ENCODE measurements around the gene MYL11.

Gene MYL11

DNA sequence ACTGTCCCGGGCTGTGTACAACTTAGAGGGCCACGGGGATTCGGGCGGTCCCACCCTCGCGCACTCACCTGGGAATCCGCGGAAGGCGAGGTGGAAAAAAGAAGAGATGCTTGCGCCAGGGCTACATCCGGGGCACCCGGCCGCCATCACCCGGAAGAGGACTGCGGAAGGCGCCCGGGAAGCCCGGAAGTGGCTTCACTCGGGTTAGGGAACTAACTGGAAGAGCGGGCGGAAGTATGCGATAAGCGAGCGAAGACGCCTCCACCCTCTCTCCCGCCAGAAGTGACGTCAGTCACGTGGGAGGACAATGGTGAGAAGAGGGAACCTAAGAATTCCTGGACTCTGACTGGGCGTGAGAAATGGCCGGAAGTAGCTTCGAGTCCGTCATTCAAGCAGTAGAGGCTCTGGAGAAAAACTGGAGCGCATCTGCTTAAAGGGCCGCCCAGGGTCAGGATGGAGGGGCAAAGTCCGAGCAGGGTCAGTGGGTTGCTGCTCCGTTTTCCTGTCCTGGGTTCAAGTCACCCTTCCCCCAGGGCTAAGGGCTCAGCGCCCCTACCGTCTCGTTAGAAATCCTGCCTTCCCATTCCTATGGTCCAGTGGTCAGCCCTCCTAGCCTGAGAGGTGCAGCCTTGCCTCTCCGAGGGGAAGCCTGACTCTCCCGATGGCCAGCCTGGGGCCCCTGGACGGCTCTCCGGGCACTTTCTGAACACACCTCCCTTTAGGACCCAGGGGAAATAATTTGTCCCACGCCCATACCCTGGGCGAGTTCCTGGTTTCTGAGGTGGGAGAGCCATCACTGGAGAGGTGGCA, 19.3 kb upstream of the MYL11 start, which contains the start of gene CD2BP2 (continued):
- TF ChIP-seq, protein P1, sequence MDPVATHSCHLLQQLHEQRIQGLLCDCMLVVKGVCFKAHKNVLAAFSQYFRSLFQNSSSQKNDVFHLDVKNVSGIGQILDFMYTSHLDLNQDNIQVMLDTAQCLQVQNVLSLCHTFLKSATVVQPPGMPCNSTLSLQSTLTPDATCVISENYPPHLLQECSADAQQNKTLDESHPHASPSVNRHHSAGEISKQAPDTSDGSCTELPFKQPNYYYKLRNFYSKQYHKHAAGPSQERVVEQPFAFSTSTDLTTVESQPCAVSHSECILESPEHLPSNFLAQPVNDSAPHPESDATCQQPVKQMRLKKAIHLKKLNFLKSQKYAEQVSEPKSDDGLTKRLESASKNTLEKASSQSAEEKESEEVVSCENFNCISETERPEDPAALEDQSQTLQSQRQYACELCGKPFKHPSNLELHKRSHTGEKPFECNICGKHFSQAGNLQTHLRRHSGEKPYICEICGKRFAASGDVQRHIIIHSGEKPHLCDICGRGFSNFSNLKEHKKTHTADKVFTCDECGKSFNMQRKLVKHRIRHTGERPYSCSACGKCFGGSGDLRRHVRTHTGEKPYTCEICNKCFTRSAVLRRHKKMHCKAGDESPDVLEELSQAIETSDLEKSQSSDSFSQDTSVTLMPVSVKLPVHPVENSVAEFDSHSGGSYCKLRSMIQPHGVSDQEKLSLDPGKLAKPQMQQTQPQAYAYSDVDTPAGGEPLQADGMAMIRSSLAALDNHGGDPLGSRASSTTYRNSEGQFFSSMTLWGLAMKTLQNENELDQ (tag by site-specific recombination; IDR thresholded peaks at IDR 0.05; ENCODE audit: low read depth): no peak
- no peak for TF ChIP-seq ZNF114 (tag by site-specific recombination; IDR thresholded peaks at IDR 0.05)
- TF ChIP-seq TRIM28 (IDR thresholded peaks at IDR 0.05; ENCODE audit: borderline replicate concordance, low read length): peak; percentile 96
- TF ChIP-seq, protein P2, sequence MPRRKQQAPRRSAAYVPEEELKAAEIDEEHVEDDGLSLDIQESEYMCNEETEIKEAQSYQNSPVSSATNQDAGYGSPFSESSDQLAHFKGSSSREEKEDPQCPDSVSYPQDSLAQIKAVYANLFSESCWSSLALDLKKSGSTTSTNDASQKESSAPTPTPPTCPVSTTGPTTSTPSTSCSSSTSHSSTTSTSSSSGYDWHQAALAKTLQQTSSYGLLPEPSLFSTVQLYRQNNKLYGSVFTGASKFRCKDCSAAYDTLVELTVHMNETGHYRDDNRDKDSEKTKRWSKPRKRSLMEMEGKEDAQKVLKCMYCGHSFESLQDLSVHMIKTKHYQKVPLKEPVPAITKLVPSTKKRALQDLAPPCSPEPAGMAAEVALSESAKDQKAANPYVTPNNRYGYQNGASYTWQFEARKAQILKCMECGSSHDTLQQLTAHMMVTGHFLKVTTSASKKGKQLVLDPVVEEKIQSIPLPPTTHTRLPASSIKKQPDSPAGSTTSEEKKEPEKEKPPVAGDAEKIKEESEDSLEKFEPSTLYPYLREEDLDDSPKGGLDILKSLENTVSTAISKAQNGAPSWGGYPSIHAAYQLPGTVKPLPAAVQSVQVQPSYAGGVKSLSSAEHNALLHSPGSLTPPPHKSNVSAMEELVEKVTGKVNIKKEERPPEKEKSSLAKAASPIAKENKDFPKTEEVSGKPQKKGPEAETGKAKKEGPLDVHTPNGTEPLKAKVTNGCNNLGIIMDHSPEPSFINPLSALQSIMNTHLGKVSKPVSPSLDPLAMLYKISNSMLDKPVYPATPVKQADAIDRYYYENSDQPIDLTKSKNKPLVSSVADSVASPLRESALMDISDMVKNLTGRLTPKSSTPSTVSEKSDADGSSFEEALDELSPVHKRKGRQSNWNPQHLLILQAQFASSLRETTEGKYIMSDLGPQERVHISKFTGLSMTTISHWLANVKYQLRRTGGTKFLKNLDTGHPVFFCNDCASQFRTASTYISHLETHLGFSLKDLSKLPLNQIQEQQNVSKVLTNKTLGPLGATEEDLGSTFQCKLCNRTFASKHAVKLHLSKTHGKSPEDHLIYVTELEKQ (tag by site-specific recombination; IDR thresholded peaks at IDR 0.05; ENCODE audit: borderline replicate concordance): no peak
- TF ChIP-seq, protein P3, sequence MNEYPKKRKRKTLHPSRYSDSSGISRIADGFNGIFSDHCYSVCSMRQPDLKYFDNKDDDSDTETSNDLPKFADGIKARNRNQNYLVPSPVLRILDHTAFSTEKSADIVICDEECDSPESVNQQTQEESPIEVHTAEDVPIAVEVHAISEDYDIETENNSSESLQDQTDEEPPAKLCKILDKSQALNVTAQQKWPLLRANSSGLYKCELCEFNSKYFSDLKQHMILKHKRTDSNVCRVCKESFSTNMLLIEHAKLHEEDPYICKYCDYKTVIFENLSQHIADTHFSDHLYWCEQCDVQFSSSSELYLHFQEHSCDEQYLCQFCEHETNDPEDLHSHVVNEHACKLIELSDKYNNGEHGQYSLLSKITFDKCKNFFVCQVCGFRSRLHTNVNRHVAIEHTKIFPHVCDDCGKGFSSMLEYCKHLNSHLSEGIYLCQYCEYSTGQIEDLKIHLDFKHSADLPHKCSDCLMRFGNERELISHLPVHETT (tag by site-specific recombination; IDR thresholded peaks at IDR 0.05): peak; percentile 64
- TF ChIP-seq ZNF610 (tag by site-specific recombination; IDR thresholded peaks at IDR 0.05; ENCODE audit: borderline replicate concordance): 0 out of 2 replicates have a peak, but pooled peaks have one; percentile 36
- TF ChIP-seq, protein P4, sequence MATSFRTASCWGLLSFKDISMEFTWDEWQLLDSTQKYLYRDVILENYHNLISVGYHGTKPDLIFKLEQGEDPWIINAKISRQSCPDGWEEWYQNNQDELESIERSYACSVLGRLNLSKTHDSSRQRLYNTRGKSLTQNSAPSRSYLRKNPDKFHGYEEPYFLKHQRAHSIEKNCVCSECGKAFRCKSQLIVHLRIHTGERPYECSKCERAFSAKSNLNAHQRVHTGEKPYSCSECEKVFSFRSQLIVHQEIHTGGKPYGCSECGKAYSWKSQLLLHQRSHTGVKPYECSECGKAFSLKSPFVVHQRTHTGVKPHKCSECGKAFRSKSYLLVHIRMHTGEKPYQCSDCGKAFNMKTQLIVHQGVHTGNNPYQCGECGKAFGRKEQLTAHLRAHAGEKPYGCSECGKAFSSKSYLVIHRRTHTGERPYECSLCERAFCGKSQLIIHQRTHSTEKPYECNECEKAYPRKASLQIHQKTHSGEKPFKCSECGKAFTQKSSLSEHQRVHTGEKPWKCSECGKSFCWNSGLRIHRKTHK (tag by site-specific recombination; IDR thresholded peaks at IDR 0.05): no peak
- no peak for TF ChIP-seq ZNF514 (tag by site-specific recombination; IDR thresholded peaks at IDR 0.05)
- TF ChIP-seq, protein P5, sequence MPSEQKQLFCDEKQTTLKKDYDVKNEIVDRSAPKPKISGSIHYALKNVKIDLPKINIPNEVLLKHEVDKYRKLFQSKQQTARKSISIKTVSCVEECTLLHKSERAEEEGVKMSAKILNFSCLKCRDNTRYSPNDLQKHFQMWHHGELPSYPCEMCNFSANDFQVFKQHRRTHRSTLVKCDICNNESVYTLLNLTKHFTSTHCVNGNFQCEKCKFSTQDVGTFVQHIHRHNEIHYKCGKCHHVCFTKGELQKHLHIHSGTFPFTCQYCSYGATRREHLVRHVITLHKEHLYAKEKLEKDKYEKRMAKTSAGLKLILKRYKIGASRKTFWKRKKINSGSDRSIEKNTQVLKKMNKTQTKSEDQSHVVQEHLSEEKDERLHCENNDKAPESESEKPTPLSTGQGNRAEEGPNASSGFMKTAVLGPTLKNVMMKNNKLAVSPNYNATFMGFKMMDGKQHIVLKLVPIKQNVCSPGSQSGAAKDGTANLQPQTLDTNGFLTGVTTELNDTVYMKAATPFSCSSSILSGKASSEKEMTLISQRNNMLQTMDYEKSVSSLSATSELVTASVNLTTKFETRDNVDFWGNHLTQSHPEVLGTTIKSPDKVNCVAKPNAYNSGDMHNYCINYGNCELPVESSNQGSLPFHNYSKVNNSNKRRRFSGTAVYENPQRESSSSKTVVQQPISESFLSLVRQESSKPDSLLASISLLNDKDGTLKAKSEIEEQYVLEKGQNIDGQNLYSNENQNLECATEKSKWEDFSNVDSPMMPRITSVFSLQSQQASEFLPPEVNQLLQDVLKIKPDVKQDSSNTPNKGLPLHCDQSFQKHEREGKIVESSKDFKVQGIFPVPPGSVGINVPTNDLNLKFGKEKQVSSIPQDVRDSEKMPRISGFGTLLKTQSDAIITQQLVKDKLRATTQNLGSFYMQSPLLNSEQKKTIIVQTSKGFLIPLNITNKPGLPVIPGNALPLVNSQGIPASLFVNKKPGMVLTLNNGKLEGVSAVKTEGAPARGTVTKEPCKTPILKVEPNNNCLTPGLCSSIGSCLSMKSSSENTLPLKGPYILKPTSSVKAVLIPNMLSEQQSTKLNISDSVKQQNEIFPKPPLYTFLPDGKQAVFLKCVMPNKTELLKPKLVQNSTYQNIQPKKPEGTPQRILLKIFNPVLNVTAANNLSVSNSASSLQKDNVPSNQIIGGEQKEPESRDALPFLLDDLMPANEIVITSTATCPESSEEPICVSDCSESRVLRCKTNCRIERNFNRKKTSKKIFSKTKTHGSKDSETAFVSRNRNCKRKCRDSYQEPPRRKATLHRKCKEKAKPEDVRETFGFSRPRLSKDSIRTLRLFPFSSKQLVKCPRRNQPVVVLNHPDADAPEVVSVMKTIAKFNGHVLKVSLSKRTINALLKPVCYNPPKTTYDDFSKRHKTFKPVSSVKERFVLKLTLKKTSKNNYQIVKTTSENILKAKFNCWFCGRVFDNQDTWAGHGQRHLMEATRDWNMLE (tag by site-specific recombination; conservative IDR thresholded peaks at IDR 0.05; ENCODE audit: low read depth): peak; percentile 98
- TF ChIP-seq ZNF48 (tag by site-specific recombination; IDR thresholded peaks at IDR 0.05): no peak
- TF ChIP-seq, protein P6, sequence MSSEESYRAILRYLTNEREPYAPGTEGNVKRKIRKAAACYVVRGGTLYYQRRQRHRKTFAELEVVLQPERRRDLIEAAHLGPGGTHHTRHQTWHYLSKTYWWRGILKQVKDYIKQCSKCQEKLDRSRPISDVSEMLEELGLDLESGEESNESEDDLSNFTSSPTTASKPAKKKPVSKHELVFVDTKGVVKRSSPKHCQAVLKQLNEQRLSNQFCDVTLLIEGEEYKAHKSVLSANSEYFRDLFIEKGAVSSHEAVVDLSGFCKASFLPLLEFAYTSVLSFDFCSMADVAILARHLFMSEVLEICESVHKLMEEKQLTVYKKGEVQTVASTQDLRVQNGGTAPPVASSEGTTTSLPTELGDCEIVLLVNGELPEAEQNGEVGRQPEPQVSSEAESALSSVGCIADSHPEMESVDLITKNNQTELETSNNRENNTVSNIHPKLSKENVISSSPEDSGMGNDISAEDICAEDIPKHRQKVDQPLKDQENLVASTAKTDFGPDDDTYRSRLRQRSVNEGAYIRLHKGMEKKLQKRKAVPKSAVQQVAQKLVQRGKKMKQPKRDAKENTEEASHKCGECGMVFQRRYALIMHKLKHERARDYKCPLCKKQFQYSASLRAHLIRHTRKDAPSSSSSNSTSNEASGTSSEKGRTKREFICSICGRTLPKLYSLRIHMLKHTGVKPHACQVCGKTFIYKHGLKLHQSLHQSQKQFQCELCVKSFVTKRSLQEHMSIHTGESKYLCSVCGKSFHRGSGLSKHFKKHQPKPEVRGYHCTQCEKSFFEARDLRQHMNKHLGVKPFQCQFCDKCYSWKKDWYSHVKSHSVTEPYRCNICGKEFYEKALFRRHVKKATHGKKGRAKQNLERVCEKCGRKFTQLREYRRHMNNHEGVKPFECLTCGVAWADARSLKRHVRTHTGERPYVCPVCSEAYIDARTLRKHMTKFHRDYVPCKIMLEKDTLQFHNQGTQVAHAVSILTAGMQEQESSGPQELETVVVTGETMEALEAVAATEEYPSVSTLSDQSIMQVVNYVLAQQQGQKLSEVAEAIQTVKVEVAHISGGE (tag by site-specific recombination; conservative IDR thresholded peaks at IDR 0.05; ENCODE audit: low read depth): peak; percentile 97
- TF ChIP-seq ZBTB8A (tag by site-specific recombination; IDR thresholded peaks at IDR 0.05): peak; percentile 58
- TF ChIP-seq, protein P7, sequence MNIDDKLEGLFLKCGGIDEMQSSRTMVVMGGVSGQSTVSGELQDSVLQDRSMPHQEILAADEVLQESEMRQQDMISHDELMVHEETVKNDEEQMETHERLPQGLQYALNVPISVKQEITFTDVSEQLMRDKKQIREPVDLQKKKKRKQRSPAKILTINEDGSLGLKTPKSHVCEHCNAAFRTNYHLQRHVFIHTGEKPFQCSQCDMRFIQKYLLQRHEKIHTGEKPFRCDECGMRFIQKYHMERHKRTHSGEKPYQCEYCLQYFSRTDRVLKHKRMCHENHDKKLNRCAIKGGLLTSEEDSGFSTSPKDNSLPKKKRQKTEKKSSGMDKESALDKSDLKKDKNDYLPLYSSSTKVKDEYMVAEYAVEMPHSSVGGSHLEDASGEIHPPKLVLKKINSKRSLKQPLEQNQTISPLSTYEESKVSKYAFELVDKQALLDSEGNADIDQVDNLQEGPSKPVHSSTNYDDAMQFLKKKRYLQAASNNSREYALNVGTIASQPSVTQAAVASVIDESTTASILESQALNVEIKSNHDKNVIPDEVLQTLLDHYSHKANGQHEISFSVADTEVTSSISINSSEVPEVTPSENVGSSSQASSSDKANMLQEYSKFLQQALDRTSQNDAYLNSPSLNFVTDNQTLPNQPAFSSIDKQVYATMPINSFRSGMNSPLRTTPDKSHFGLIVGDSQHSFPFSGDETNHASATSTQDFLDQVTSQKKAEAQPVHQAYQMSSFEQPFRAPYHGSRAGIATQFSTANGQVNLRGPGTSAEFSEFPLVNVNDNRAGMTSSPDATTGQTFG (tag by site-specific recombination; IDR thresholded peaks at IDR 0.05; ENCODE audit: borderline replicate concordance): no peak
- TF ChIP-seq, protein P8, sequence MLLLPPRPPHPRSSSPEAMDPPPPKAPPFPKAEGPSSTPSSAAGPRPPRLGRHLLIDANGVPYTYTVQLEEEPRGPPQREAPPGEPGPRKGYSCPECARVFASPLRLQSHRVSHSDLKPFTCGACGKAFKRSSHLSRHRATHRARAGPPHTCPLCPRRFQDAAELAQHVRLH (tag by site-specific recombination; IDR thresholded peaks at IDR 0.05): peak; percentile 77
- no peak for TF ChIP-seq ZNF266 (tag by site-specific recombination; IDR thresholded peaks at IDR 0.05; ENCODE audit: low read depth)

Data from HEK293 (cell line).